Mammary epithelial cell (primary cell): Measurements from ENCODE around the gene RHOBTB3.

Experiments
- EZH2 ChIP-seq: IDR thresholded peaks from 2 replicates; pipeline ENCODE4 v1.6.1; 2012; ENCODE audit warnings: low read length, inconsistent platforms, borderline replicate concordance
- TF ChIP-seq, protein P1 (sequence below), 2 donors: IDR thresholded peaks in 1 of 2; conservative IDR thresholded peaks in 1 of 2; 2 replicates each; pipeline ENCODE4 v1.5.1; 2011 to 2012; ENCODE audit warnings: inconsistent platforms in 2 of 2, low read length in 2 of 2, mild to moderate bottlenecking in 2 of 2, control low read depth in 1 of 2, low read depth in 1 of 2; ENCODE audit not compliant: insufficient read depth in 1 of 2; ENCODE audit errors: extremely low read depth in 1 of 2

DNA sequence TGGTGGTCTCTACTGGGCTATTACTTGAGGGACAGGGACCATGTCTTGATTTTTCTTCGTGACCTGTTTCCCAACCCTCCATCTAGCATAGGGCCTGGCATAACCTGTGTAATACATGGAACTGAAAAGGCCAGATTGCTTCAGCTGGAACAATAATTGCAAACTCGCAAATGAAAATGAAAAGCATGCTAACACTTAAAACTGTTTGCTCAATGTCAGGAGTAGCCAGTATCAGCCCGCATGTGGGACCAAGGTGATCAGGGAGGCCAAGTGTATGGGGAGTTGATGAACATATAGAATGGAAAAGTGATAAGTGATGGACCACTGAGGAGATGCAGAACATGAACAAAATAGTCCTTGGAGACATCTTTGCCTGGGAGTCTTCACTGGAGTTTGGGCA lies 66.2 kb downstream of the RHOBTB3 start:
- TF ChIP-seq, protein P1, sequence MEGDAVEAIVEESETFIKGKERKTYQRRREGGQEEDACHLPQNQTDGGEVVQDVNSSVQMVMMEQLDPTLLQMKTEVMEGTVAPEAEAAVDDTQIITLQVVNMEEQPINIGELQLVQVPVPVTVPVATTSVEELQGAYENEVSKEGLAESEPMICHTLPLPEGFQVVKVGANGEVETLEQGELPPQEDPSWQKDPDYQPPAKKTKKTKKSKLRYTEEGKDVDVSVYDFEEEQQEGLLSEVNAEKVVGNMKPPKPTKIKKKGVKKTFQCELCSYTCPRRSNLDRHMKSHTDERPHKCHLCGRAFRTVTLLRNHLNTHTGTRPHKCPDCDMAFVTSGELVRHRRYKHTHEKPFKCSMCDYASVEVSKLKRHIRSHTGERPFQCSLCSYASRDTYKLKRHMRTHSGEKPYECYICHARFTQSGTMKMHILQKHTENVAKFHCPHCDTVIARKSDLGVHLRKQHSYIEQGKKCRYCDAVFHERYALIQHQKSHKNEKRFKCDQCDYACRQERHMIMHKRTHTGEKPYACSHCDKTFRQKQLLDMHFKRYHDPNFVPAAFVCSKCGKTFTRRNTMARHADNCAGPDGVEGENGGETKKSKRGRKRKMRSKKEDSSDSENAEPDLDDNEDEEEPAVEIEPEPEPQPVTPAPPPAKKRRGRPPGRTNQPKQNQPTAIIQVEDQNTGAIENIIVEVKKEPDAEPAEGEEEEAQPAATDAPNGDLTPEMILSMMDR (conservative IDR thresholded peaks at IDR 0.05 in 1 of 2, IDR thresholded peaks at IDR 0.05 in 1 of 2; ENCODE audit: extremely low read depth in 1 of 2, insufficient read depth in 1 of 2, low read depth in 1 of 2, low read length in 2 of 2), result no peak
- TF ChIP-seq EZH2, result no peak
